Mammary epithelial cell (primary cell): ENCODE measurements around the gene ESRRA.

Experiments used
- CTCF ChIP-seq, 2 donors: IDR thresholded peaks in 1 of 2; conservative IDR thresholded peaks in 1 of 2; 2 replicates each; pipeline ENCODE4 v1.5.1; 2011 to 2012; ENCODE audit warnings: inconsistent platforms in 2 of 2, low read length in 2 of 2, mild to moderate bottlenecking in 2 of 2, control low read depth in 1 of 2, low read depth in 1 of 2; ENCODE audit not compliant: insufficient read depth in 1 of 2; ENCODE audit errors: extremely low read depth in 1 of 2
- EZH2 ChIP-seq: IDR thresholded peaks from 2 replicates; pipeline ENCODE4 v1.6.1; 2012; ENCODE audit warnings: low read length, inconsistent platforms, borderline replicate concordance

- TF ChIP-seq EZH2 (no peak), CTCF (conservative IDR thresholded peaks at IDR 0.05 in 1 of 2, IDR thresholded peaks at IDR 0.05 in 1 of 2; ENCODE audit: extremely low read depth in 1 of 2, insufficient read depth in 1 of 2, low read depth in 1 of 2, low read length in 2 of 2) (no peak)
Measured at GRCh38 chr11:64313491-64314145, 8.3 kb downstream of the ESRRA start.
